Stimulated activated CD4-positive, alpha-beta T cell treated with anti-CD3 and anti-CD28 coated beads, Interleukin-12 subunit alpha, Interleukin-12 subunit beta, amount 100 ng/mL, for 4 hours (primary cell): ENCODE results near the gene ARFGAP2.

Experiments
- DNase-seq: peaks from one replicate; pipeline ENCODE4 v3.0.0-alpha.2; 2020

ARFGAP2 gene

DNA sequence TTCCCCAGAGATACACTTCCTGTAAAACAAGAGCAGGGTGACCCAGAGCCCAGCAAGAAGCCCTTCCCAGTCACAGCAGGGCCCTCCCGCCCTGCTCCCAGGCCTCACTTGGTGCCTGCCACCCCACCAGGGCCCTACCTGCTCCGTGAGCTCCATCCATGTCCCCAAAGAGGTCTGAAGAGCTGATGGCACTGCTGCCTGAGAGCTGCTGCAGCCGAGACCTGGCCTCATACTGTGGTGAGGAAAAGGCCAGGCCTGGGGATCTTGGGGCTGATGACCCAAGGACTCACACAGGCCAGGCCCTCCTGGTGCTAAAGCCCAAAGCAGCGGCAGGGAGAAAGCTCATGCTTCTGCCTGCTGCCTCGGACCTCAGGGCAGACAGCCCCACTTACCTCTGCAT is 10.3 kb downstream of the ARFGAP2 start:
- DNase-seq: no peak

DNA sequence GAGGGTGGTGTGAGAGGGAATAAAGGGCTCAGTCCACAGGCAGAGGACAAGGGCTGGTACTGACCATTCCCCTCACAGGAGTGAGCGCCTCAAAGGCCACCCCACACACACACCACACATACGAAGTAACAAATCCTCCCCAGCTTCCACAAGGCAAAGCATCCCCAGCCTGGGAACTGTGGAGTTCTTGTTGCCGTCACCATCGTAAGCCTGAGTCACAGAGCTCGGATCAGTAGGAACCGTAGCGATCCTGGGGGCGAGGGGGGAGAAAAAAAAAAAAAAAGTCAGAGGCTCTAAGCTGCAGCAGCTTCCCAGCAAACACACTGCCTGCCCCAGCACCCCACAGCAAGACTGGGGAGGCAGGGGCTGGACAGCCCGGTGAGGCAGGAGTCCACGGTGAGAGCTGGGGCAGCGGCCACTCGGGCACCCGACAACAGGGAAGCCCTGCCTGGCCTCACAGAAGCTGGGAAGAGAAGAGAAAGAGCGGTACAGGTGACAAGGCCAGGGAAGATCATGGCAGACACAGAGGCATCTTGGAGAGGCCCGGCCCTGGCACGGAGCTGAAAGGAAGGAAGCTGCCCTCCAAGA is 11.3 kb downstream of the ARFGAP2 start:
- no peak for DNase-seq

DNA sequence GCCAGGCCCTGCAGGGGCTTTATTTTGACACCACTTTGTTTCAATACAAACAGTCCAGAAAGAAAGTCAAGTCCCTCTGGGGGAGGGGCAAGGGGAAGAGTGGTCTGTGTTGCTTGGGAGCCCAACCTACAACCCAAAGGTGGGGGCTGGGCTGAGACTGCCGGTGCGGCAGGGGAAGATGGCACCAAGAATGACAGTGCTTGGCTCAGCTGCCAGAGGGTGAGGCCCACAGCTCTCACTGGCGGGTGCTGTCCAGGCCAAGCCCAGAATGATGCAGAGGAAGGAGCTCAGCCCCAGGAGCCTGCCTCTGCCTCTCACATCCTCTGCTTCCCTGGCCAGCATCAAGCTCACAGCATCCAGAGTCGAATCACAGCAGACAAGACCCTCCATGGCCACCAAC is 12.4 kb downstream of the ARFGAP2 start:
- DNase-seq: no peak

DNA sequence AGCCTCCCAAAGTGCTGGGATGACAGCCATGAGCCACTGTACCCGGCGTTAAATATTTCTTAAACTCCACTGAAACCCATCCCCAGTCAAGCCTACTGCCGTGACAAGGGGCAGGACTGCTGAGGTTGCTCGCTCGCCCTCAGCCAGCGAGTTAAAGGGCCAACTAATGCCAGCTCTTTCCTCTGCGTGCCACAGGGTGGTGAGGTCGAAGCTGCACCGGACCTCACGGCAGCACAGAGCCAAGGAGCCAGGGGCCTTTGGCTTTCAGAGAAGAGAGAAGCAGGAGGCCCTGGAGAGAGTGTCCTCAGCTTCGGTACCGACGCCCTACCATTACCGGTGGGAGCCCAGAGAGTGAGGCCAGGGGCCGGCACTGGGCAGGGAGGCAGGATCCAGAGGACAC is 12.8 kb downstream of the ARFGAP2 start:
- no peak for DNase-seq

DNA sequence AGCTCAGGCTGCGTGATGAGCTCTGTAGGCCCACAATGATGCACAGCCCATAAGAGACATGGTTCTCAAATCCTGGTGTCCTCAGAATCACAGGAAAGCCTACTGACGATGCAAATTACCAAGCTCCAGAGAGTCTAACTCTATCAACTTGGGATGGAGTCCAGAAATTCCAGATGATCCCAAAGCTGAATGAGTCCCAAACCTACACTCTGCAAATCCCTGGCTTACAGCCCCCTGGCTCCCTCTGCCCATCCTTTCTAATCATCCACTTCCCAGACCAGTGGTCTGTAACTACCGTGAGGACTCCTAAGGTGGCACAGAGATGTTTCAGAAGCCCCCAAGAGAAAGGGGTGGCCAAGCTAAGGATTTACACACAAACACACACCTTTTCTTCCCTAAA is 13.5 kb downstream of the ARFGAP2 start:
- DNase-seq: no peak

DNA sequence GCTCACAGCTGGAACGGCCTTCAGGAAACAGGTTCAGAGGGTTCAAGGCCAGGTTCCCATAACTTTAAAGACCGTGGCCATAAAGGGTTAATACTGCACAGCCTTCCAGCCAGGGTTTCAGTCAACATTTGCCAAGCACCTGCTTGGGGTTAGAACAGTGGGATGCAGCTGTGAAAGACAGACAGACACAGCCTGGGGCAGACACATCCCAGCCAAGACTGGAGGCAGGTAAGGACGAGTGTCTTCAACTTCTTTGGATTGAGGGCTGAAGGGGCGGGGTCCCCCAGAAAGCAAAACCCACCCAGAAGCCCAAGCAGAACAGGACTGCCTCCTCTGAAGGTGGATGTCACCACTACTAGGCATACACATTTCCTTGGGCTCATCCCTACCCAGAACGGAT is 14.3 kb downstream of the ARFGAP2 start:
- DNase-seq: no peak

DNA sequence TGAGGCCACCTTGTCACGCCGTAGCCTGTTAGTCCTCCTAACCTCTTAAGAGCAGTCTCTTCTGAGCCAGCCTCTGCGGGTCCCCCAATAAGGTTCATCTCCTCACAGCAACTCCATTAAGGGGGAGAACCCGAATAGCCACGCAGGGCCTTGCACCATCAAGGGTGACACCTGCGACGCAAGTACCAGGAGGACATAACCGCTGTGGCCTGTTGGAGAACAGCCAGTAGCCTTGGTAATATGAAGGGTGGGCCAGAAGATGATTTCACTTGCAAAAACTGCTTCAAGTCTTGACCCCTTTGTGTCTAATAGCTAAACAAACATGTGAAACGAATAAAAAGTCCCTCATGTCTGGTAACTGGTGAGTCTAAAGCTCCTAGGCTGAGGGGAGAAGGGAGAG is 14.8 kb downstream of the ARFGAP2 start:
- DNase-seq: no peak

DNA sequence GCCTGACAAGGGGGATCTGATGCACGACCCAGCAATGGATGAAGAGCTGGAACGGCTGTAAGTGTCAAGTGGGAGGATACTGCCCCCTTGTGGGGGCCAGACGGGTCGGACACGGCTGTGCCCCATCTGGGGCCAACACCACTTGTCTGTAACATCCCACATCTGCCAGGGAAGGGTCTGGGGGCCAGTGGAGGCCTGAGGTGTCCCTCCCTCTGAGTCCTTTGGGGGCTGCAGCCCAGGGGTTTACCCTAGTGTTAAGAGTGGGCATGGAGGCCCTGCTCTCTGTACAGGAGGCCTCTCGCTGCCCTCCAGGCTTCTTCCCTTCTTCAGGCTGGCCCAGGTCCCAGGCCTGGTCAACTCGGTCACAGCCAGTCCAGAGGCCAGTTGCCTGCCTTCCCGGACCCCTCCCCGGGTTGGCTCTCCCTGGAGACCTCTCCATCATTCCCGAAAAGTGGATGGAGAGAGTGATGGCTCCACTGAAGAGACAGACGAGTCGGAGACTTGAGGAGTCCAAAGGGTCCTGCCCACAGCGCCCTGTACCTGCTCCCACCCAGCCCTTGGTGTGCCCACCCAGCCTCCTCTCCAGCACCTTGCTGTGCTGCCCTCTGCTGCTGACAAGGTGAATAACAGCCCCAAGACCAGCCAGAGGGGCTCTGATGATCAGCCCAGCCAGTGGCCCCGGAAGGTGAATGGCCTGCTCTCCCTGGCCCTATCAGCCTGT is 15.4 kb downstream of the ARFGAP2 start:
- DNase-seq: peak; percentile 51

DNA sequence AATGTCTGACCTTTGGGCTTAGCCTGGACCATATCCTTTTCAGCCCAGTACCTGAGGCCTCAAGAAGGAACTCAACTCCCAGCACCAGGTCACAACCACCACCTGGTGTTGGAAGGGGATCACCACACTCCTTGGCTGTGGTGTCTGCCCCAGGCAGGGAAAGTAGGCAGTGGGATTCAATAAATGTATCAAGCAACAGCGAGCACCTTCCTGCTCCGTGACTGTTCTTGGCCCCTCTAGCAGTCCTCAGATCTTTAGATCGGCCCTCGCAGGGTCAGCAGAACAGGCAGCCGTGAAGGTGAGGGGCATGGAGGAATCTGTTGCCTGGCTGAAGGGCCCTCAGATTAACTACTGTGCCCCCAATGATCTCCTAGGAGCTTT is 15.9 kb downstream of the ARFGAP2 start:
- DNase-seq: no peak

DNA sequence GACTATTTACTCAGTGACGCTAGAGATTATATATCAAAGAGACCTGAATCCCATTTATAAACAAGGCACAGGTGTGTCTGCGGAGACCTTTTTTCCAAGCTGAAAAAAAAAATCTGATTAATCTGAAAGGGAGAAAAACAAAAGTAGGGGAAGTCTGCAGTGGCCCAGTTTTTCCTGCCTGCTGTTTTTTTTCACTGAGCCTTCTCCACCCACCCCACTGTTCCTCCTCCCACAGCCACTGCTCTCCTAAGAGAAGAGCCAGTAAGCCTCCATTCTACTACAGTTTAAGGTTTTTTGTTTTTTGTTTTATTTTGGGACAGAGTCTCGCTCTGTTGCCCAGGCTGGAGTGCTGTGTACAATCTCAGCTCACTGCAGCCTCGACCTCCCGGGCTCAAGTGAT is 18.4 kb downstream of the ARFGAP2 start:
- DNase-seq: no peak

DNA sequence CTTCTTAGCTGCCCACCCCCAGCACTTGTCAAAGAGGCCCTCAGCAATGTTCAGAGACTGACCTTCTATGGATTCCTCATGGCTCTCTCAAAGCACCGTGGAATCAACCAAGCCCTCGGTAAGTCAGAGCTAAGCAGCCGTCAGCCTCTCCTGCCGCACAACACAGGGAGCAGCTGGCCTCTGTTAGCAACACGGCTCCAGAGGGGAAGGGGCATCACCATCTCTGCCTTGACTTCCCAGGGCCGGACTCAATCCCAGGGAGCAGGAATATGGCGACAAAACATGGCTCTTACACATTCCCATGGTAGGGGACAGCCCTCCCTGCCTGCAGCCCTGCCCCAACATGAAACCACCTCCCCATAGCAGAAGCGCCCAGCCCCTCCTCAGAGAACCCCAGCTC is 18.9 kb downstream of the ARFGAP2 start:
- no peak for DNase-seq

DNA sequence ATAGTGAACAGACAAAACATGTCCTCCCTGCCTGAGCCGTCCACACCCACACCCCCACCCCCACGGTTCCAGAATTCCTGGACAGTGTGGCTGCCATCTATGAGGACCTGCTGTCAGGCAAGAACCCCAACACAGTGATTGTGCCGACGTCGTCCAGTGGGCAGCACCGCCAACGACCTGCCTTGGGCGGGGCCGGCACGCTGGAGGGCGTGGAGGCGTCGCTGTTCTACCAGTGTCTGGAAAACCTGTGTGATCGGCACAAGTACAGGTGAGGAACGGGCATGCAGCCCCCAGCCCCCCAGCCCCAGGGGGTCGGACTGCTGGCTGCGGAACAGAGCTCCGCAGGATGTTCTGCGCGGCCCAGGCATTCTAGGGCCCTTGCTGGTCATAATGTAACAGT is 19.7 kb downstream of the ARFGAP2 start:
- DNase-seq: no peak

DNA sequence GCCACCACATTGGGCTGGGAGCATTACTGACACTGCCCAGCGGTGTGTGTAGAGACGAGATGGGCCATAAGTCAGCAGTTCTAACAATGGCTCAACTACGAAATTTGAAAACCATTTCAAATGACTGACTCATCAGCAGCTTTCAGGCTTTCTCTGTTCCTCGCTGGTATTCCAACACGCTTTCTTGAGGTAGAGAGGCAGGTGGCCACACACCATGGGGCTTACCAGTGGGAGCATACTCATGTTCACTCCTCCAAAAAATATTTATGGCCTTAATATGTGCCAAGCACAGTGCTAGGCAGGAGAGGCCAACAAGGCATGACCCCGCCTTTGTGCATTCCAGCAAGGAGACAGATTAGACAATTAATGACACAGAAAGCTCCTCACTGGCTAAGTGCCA is 20.3 kb downstream of the ARFGAP2 start:
- DNase-seq: no peak

DNA sequence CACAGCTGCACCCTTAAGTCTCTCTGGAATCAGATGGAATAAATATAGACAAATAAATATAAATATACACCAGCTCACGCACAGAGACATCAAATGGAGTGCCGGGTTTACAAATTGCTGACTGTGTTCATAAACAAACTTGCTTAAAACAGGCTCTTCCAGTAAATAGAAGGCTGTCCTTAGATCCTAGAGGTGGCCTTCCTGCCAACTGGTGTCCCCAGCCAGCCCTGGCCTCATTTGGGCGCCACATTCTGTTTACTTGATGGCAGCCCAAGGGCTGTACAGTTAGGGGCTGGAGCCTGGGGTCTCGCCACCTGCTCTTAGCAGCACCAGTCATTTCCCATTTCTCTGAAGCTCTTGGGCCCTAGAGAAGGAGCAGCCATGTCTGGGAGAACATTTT is 20.8 kb downstream of the ARFGAP2 start:
- DNase-seq: no peak

DNA sequence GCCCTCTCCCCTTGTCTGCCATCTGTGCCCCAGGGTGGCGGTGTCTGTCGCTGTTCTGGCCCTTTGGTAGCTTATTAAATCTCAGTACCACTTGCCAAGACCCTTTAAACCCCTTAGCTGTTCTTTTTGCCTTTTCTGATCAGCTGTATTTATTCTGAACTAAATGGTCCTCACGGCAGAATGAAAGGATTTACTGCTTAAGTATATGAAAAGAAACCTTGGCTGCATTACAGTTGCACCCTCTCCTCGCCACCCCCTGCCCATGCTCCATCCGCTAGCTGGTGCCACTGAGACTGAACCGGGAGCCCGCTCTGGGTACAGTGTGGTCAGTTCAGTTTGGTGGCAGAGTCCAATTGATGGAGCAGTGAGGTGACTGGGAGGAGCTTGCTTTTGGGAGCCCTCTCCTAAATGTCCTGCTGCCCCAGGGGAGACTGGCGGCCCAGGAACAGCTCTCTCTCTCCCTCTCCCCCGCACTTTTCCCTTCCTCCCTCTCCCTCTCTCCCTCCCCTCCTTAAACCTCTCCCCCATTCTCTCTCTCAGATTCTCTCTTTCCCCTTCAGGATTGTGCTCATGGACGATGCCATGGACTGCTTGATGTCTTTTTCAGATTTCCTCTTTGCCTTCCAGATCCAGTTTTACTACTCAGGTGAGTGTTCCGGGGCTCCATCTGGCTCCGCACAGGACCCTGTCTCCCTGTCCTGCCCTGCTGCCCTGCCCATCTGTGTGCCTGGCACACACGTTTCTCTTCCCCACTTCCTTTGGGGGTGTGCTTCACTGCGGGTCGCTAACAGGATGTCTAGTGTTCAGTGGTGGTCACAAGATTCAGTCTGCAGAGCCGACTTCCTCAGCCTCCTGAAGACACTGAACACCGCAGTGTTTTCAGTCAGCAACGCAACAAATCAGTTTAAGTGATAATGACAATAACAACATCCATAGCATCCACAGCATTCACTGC is 21.8 kb downstream of the ARFGAP2 start:
- no peak for DNase-seq

DNA sequence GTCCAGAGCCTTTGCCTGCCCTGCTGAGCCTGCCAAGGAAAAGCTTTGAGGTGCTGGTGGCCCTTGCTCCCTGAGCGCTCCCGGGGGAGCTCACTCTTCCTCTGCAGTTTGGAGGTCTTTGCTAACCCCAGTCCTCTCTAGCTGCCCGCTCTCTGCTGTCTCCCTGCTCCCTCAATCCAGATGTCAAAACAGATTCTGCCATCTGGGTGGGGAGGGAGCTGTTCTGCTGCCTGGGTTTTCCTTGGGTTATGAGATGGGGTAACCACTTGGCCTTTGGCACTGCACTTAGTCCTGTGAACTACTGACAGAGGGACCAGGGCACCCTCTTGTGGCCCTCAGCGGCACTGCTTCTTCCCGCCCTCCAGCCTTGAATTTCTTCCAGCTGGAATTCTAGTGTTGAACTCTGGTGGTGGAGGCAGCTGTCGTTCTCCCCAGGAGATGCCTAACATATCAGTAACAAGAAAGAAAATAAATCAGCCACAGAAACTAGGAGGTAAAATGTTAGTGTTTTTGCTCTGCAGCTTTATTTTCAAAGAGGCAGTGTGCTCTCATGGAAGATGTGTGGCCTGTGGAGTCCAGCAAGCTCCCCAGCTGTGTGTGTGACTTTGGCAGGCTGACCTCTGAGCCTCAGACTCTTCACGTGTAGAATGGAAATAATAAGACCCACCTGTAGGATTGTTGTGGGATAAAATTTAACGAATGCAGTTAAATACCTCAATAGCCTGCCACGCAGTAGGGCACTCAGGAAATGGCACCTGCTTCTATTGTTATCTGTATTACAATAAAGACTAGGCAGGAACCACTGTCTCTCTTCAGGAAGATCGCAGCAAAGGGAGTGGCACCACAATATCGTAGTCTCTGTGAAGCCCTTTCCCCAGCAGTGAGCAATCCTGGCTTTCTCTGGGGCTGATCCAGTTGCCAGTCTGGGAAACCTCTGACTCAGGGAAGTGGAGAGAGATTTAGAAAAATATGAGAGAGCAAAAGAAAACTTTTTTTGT is 23.4 kb downstream of the ARFGAP2 start:
- peak; percentile 47 for DNase-seq

DNA sequence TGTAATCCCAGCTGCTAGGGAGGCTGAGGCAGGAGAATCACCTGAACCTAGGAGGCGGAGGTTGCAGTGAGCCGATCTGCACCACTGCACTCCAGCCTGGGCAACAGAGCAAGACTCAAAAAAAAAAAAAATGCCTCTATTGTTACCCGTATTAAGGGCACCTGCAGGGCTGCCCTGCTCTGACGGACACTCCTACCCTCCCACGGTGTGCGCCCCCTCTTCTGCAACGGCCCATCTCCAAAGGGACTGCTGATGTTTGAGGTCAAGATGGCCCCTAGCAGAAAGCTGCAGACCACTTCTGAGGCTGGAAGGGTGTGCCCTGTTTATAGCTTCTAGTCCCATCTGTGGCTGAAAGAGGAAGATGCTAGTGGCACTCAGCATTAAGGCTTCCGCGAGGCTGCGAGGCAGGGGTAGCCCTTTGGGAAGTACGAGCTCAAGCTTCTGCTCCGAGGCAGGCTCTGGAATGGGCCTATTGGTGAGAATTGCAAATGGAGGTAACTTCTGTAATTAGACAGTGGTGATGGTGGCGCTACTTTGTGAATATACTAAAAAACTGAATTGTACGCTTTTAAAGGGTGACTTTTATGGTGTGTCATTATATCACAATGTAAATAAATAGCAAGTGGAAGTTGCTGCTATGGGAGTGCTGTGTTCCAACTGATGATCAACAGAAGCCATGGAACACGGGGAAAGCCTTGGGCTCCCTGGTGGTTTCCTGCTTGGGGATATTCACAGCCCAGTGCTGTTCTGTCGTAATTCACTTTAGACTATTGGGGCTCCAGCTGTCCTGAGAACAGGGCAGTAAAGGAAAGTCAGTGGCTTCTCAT is 24.3 kb downstream of the ARFGAP2 start:
- DNase-seq: no peak

DNA sequence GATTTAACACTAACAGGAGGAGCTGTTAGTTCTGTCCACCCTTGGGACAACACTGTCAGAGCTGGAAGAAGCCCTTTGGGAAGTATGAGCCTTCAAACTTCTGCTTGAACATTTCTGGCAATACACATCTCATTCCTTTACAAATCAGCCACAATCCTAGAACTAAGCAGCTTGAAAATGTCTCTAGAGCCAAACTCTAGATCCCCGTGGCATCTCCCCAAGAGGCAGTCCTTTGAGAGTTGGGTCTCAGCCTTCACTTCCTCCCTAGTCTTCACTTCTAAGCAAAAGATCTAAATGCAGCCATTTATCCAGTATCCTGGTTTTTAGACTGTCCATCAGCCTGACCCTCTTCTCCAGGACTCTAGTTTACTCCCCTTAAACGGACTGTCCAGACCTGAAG is 26.9 kb downstream of the ARFGAP2 start:
- no peak for DNase-seq

DNA sequence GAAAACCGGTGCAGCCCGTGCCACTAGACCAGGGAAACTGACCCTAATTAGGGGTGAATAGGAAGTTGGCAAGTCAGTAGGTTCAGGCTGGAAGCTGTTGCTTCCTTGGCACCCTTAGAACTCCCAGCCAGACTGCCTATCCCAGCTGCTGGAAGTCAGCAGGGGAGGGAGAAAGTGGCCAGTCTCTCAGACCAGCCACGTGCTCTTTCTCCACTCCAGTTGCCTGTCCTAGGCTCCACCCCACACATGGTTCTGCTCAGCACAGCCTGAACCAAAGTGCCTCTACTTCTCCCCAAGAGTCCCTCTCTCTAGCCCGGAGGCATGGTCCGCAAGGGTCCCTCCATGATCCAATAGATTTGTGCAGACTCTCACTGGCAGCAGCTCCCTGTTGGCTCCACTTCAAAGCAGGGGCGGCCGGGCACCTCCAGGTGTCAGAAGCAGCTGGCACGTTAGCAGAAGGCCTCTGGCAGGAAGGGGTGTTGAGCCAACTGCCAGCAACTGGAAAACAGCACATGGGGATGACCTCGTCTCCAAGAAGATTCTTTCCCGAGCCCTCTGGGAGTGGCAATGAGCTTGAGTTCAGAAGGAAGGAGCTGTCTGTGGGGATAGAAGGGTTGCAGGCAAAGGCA is 27.7 kb downstream of the ARFGAP2 start:
- DNase-seq: no peak

DNA sequence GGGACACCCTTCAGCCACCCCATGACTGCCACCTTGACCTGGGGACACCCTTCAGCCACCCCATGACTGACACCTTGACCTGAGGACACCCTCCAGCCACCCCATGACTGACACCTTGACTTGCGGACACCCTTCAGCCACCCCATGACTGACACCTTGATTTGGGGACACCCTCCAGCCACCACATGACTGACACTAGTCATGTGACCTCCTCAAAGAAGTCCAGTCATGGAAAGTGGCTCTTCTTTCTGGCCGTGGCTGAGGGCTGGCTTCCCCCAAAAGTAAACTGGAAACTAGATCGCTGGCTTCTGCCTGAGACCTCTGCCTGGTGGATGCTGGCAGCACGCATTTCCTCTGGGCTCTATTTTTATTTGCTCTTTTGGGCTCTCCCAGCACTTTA is 28.4 kb downstream of the ARFGAP2 start:
- no peak for DNase-seq

DNA sequence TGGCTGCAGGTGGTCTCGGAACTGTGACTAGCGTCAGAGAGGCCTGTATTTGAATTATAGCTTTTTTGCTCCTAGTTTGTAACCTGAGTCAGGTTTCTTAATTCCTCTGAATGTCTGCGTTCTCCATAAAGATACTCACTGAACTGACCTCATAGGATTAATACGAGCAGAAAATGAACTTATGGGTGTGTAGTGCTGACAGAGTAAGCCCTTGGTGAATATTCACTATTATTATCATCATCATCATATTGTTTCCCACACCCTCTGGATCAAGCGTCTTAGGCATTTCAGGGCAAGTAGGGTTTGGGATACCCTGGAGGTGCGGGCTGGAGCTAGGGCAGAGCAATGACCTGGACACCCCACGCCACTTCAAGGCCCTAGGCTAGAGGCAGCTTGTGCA is 29.0 kb downstream of the ARFGAP2 start:
- DNase-seq: no peak
